Kidney (tissue), 14 donors: ENCODE measurements around the gene TRIAP1. TPM values are rescaled to one million over a fixed set of nuclear protein-coding genes. Genes with fewer than 3 reads are reported as not detected.
A peak's percentile ranks its signal among the peaks of the same experiment; 100 is the strongest.

Experiments used
- DNase-seq, 5 donors: peaks; one replicate each; pipeline ENCODE4 v3.0.0-alpha.2; 2013 to 2020
- FAIRE-seq: peaks from 2 replicates; lab custom pipeline; 2012; peaks lifted over from hg19 to GRCh38; lab: Jason Lieb, UNC
- H3K27ac ChIP-seq, 2 donors: one replicate each; pipeline ENCODE4 v1.7.0; 2013; ENCODE audit warnings: low read depth in 2 of 2, low read length in 2 of 2, inconsistent platforms in 1 of 2
- H3K27me3 ChIP-seq: one replicate; pipeline ENCODE4 v1.7.1; 2013; ENCODE audit warnings: low read length, inconsistent platforms; ENCODE audit not compliant: control insufficient read depth, insufficient read depth
- H3K36me3 ChIP-seq, 3 donors: one replicate each; pipeline versions ENCODE4 v1.7.0 to v1.7.1; 2013; ENCODE audit warnings: low read length in 3 of 3, control low read depth in 1 of 3, inconsistent platforms in 1 of 3; ENCODE audit not compliant: insufficient read depth in 3 of 3, control insufficient read depth in 2 of 3
- H3K4me1 ChIP-seq, 3 donors: one replicate each; pipeline versions ENCODE4 v1.7.0 to v1.7.1; 2013; ENCODE audit warnings: low read length in 3 of 3, inconsistent platforms in 1 of 3, low read depth in 1 of 3; ENCODE audit not compliant: control insufficient read depth in 2 of 3, insufficient read depth in 2 of 3
- H3K4me3 ChIP-seq, 3 donors: one replicate each; pipeline versions ENCODE4 v1.7.0 to v1.8.1; 2013; ENCODE audit warnings: low read length in 3 of 3, control low read depth in 1 of 3, inconsistent platforms in 1 of 3
- H3K9ac ChIP-seq, 3 donors: one replicate each; pipeline versions ENCODE4 v1.7.0 to v1.7.1; 2013; ENCODE audit warnings: low read length in 3 of 3, control low read depth in 1 of 3, inconsistent platforms in 1 of 3
- H3K9me3 ChIP-seq, 3 donors: one replicate each; pipeline versions ENCODE4 v1.7.0 to v1.7.1; 2013; ENCODE audit warnings: low read length in 3 of 3, control low read depth in 1 of 3, inconsistent platforms in 1 of 3; ENCODE audit not compliant: control insufficient read depth in 2 of 3, insufficient read depth in 1 of 3
- intact Hi-C: fragments of 100-400 bp; cut with DNase I; formaldehyde crosslinking; loops from one replicate; pipeline ENCODE4 v1.11.1; 2022
- polyA plus RNA-seq: library from polyadenylated mRNA; stranded (reverse); fragments of 350-450 nt; fragmentation: Illumina TruSeq; extraction: RNeasy Lipid Tissue Mini Kit (QIAGEN cat#74804); gene quantifications from one replicate; pipeline ENCODE4 v1.2.3, GENCODE V29; 2014; ENCODE audit warnings: low read depth, low replicate concordance; ENCODE audit not compliant: insufficient read depth
- total RNA-seq: library from RNA; stranded (reverse); fragmentation: NEBNext Ultra II Directional; extraction: Animal tissue kit (Norgen Biotek cat#: 25700); gene quantifications from one replicate; pipeline ENCODE4 v1.2.1, GENCODE V29; 2021
- TF ChIP-seq, protein P1 (sequence below): IDR thresholded peaks from 3 replicates; pipeline ENCODE4 v1.5.1; 2012; ENCODE audit warnings: mild to moderate bottlenecking, moderate library complexity, borderline replicate concordance; ENCODE audit not compliant: insufficient read depth; ENCODE audit errors: extremely low read depth
- donor health status: control.
- donor health status: control.
- donor health status: control.
- donor health status: control.
- donor health status: control.
- donor health status: DM: yes; HTN: yes; CAD: no.
- donor health status: Normal renal cell carcinoma (clear cell type).

Gene TRIAP1
- total and polyA plus RNA-seq, 2 donors from 2014 or later: 15.6 to 28.2 TPM

DNA sequence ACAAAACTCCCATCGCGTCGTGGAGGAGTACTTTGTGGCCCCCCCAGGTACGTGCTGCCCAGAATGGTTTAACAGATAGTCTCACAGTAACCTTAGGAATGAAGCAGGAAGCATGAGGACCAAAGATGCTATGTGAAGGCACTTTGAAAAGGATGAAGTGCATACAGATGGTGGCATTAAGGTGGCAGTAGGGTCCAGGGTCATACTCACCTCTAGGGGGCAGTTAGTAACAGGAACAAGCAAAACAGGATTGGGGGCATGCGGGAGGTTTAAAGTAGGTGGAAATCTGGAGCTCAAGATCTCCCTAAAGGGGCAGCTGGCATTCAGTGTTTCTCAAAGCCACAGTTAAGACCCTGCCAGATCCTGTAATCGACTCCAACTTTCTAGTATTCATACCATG lies 10.9 kb upstream of the TRIAP1 start:
- no peak overlapping the region for H3K27ac ChIP-seq
- peaks cover 12 to 35% (median 33%) of the 10 kb centered on the region in 3 donors for H3K36me3 ChIP-seq

DNA sequence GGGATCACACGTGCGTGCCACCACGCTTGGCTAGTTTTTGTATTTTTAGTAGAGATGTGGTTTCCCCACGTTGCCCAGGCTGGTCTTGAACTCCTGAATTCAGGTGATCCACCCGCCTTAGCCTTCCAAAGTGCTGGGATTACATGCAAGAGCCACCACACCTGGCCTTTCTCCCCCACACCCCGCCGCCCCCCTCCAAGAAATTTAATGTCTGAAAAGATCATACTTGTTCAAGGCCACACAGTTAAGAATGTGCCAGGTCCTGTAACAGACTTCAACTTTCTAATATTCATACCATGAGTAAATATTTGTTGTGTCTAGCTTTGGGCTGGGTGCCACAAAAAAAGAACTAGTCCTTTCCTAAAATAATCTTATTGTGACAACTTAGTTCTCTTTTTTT lies 9.1 kb upstream of the TRIAP1 start:
- Histone ChIP-seq H3K9ac (no peak overlapping the region), H3K36me3 (peaks cover 9 to 26% (median 22%) of the 10 kb centered on the region in 3 donors), H3K4me3 (no peak overlapping the region), H3K9me3 (no peaks in the 10 kb centered on the region), H3K27ac (no peak overlapping the region), H3K27me3 (no peaks in the 10 kb centered on the region), H3K4me1 (no peaks in the 10 kb centered on the region)
- FAIRE-seq (no peak), DNase-seq (no peak)
- intact Hi-C loops: no loop called here
- TF ChIP-seq, protein P1, sequence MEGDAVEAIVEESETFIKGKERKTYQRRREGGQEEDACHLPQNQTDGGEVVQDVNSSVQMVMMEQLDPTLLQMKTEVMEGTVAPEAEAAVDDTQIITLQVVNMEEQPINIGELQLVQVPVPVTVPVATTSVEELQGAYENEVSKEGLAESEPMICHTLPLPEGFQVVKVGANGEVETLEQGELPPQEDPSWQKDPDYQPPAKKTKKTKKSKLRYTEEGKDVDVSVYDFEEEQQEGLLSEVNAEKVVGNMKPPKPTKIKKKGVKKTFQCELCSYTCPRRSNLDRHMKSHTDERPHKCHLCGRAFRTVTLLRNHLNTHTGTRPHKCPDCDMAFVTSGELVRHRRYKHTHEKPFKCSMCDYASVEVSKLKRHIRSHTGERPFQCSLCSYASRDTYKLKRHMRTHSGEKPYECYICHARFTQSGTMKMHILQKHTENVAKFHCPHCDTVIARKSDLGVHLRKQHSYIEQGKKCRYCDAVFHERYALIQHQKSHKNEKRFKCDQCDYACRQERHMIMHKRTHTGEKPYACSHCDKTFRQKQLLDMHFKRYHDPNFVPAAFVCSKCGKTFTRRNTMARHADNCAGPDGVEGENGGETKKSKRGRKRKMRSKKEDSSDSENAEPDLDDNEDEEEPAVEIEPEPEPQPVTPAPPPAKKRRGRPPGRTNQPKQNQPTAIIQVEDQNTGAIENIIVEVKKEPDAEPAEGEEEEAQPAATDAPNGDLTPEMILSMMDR: no peak

More for the DNA sequence above, 10.9 kb upstream of the TRIAP1 start:
- FAIRE-seq: no peak
- no peaks in the 10 kb centered on the region for H3K4me1 ChIP-seq
- H3K4me3 ChIP-seq: no peak overlapping the region
- DNase-seq: no peak
- TF ChIP-seq, protein P1: no peak
- intact Hi-C loops: no loop called here
- no peak overlapping the region for H3K9ac ChIP-seq
- H3K9me3 ChIP-seq: no peaks in the 10 kb centered on the region
- no peaks in the 10 kb centered on the region for H3K27me3 ChIP-seq

DNA sequence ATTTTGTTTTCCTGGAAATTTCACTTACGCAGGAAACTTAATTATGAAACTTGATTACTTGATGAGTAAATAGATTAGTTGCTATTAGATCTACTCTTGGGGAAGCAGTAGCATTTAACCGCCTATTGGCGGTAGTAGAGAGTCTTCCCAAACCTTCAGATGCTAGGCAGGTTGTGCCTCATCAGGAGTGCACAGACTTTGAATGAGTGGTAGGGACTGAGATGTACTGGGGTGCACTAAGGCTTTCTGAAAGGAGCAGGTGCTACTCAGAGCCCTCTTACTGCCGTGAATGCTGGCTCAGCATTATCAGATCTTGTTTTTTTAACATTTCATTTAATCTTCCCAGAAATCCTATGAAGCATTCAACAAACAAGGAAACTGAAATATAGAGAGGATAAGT lies 7.8 kb upstream of the TRIAP1 start:
- DNase-seq (no peak), FAIRE-seq (no peak)
- Histone ChIP-seq H3K9me3 (no peaks in the 10 kb centered on the region), H3K4me1 (peaks cover 0 to 3% (median 3%) of the 10 kb centered on the region in 3 donors), H3K9ac (no peak overlapping the region), H3K4me3 (no peak overlapping the region), H3K27me3 (no peaks in the 10 kb centered on the region), H3K27ac (no peak overlapping the region), H3K36me3 (peaks cover 6 to 19% (median 16%) of the 10 kb centered on the region in 3 donors)
- intact Hi-C loops: no loop called here
- TF ChIP-seq, protein P1: peak; percentile 29
